ENCODE measurements around the gene TSEN2. TPM values are rescaled to one million over a fixed set of nuclear protein-coding genes. Genes with fewer than 3 reads are reported as not detected.
"Not testable (repeated sequence)": the region's sequence is repeated elsewhere in the genome, so short reads cannot be mapped to it uniquely, and the experiment has no call there.

TSEN2 gene
- total RNA-seq, 1 experiment from 2014 or later: 22.1 TPM

GRCh38 chr3:12451960-12452359 is 32.3 kb upstream of the TSEN2 start:
- no peak for DNase-seq (ENCODE audit: extremely low read depth, low read depth)

- no peak for DNase-seq (ENCODE audit: extremely low read depth, low read depth)
Measured at GRCh38 chr3:12452361-12453330, 31.6 kb upstream of the TSEN2 start.

GRCh38 chr3:12454076-12454815 is 30.0 kb upstream of the TSEN2 start:
- no peak for DNase-seq (ENCODE audit: extremely low read depth, low read depth)

GRCh38 chr3:12454816-12455121 is 29.5 kb upstream of the TSEN2 start:
- no peak for DNase-seq (ENCODE audit: extremely low read depth, low read depth)

- no peak for DNase-seq (ENCODE audit: extremely low read depth, low read depth)
Measured at GRCh38 chr3:12455740-12456139, 28.5 kb upstream of the TSEN2 start.

- DNase-seq (ENCODE audit: extremely low read depth, low read depth): no peak
Measured at GRCh38 chr3:12456441-12456840, 27.8 kb upstream of the TSEN2 start.

GRCh38 chr3:12457380-12457779 is 26.9 kb upstream of the TSEN2 start:
- DNase-seq (ENCODE audit: extremely low read depth, low read depth): not testable (repeated sequence)

GRCh38 chr3:12458901-12459300 is 25.4 kb upstream of the TSEN2 start:
- DNase-seq (ENCODE audit: extremely low read depth, low read depth): no peak

- no peak for DNase-seq (ENCODE audit: extremely low read depth, low read depth)
Measured at GRCh38 chr3:12460127-12460526, 24.2 kb upstream of the TSEN2 start.

GRCh38 chr3:12461097-12461649 is 23.1 kb upstream of the TSEN2 start:
- DNase-seq (ENCODE audit: extremely low read depth, low read depth): no peak

- DNase-seq (ENCODE audit: extremely low read depth, low read depth): no peak
Measured at GRCh38 chr3:12462159-12462947, 21.9 kb upstream of the TSEN2 start.

- no peak for DNase-seq (ENCODE audit: extremely low read depth, low read depth)
Measured at GRCh38 chr3:12463686-12464085, 20.6 kb upstream of the TSEN2 start.

- DNase-seq (ENCODE audit: extremely low read depth, low read depth): no peak
Measured at GRCh38 chr3:12464181-12464580, 20.1 kb upstream of the TSEN2 start.

GRCh38 chr3:12465151-12465835 is 19.0 kb upstream of the TSEN2 start:
- DNase-seq (ENCODE audit: extremely low read depth, low read depth): no peak

GRCh38 chr3:12465836-12466225 is 18.4 kb upstream of the TSEN2 start:
- no peak for DNase-seq (ENCODE audit: extremely low read depth, low read depth)

GRCh38 chr3:12467746-12468145 is 16.5 kb upstream of the TSEN2 start:
- no peak for DNase-seq (ENCODE audit: extremely low read depth, low read depth)

- DNase-seq (ENCODE audit: extremely low read depth, low read depth): no peak
Measured at GRCh38 chr3:12468276-12468675, 16.0 kb upstream of the TSEN2 start.

GRCh38 chr3:12468757-12469156 is 15.5 kb upstream of the TSEN2 start:
- DNase-seq (ENCODE audit: extremely low read depth, low read depth): no peak

- DNase-seq (ENCODE audit: extremely low read depth, low read depth): not testable (repeated sequence)
Measured at GRCh38 chr3:12469222-12469621, 15.1 kb upstream of the TSEN2 start.

- DNase-seq (ENCODE audit: extremely low read depth, low read depth): no peak
Measured at GRCh38 chr3:12470111-12470510, 14.2 kb upstream of the TSEN2 start.
